Smooth muscle cell of the brain vasculature (primary cell): ENCODE measurements around the gene CXCL9.
"Not testable (repeated sequence)": the region's sequence is repeated elsewhere in the genome, so short reads cannot be mapped to it uniquely, and the experiment has no call there.

ENCODE experiments used
- DNase-seq: peaks from one replicate; pipeline ENCODE4 v3.0.0-alpha.2; 2012; ENCODE audit warnings: low read depth, low spot score

Gene CXCL9

GRCh38 chr4:76007089-76007862 lies at the start of gene CXCL9:
CXCL9 (minus strand) TSS chr4:76007509; CDS start chr4:76007449, 60 bp downstream.
- no peak for DNase-seq

GRCh38 chr4:76055421-76055820 lies 48.1 kb upstream of the CXCL9 start:
- DNase-seq = no peak

- no peak for DNase-seq
Observed at GRCh38 chr4:76055016-76055415, 47.7 kb upstream of the CXCL9 start.

- DNase-seq = no peak
Observed at GRCh38 chr4:76053730-76054129, 46.4 kb upstream of the CXCL9 start.

GRCh38 chr4:76050560-76051050 lies 43.3 kb upstream of the CXCL9 start:
- DNase-seq = not testable (repeated sequence)

GRCh38 chr4:76049860-76050416 lies 42.6 kb upstream of the CXCL9 start:
- not testable (repeated sequence) for DNase-seq

GRCh38 chr4:76044686-76045085 lies 37.4 kb upstream of the CXCL9 start:
- not testable (repeated sequence) for DNase-seq

- not testable (repeated sequence) for DNase-seq
Observed at GRCh38 chr4:76043306-76043705, 36.0 kb upstream of the CXCL9 start.

GRCh38 chr4:76042241-76042998 lies 35.1 kb upstream of the CXCL9 start:
- DNase-seq = not testable (repeated sequence)

GRCh38 chr4:76036855-76037254 lies 29.5 kb upstream of the CXCL9 start:
- DNase-seq = no peak

- DNase-seq = no peak
Observed at GRCh38 chr4:76035799-76036380, 28.6 kb upstream of the CXCL9 start, which contains the start of gene CXCL11. CXCL11 (minus strand) TSS chr4:76036070; CDS start chr4:76035987, 83 bp downstream.

GRCh38 chr4:76035141-76035540 lies 27.8 kb upstream of the CXCL9 start:
- no peak for DNase-seq

GRCh38 chr4:76029300-76029699 lies 22.0 kb upstream of the CXCL9 start:
- no peak for DNase-seq

- no peak for DNase-seq
Observed at GRCh38 chr4:76028350-76028765, 21.0 kb upstream of the CXCL9 start.

GRCh38 chr4:76024065-76024464 lies 16.8 kb upstream of the CXCL9 start:
- no peak for DNase-seq

- DNase-seq = no peak
Observed at GRCh38 chr4:76023389-76023788, 16.1 kb upstream of the CXCL9 start, which contains the start of gene CXCL10. CXCL10 (minus strand) TSS chr4:76023497; CDS start chr4:76023431, 66 bp downstream.

GRCh38 chr4:76022677-76023076 lies 15.4 kb upstream of the CXCL9 start:
- DNase-seq = no peak

GRCh38 chr4:76022031-76022430 lies 14.7 kb upstream of the CXCL9 start:
- no peak for DNase-seq

GRCh38 chr4:76017056-76017686 lies 9.9 kb upstream of the CXCL9 start:
- DNase-seq = no peak

- no peak for DNase-seq
Observed at GRCh38 chr4:76016393-76016792, 9.1 kb upstream of the CXCL9 start.

GRCh38 chr4:76013540-76013939 lies 6.2 kb upstream of the CXCL9 start:
- no peak for DNase-seq
